Naive thymus-derived CD8-positive, alpha-beta T cell (primary cell): ENCODE results near the gene SKAP1. TPM values are rescaled to one million over a fixed set of nuclear protein-coding genes. Genes with fewer than 3 reads are reported as not detected.
A peak's percentile ranks its signal among the peaks of the same experiment; 100 is the strongest.

Experiments used
- ATAC-seq, 2 donors: fragments of 150-1000 bp; cut with Tn5 transposase in 1 of 2; sonication (Bioruptor Pico), chemical (Tn5 transposase) in 1 of 2; 1 replicate in 1 of 2; 2 replicates in 1 of 2; pipeline ENCODE4 v1.10.0; 2021; ENCODE audit warnings: mild to moderate bottlenecking in 2 of 2, moderate library complexity in 2 of 2
- POLR2A ChIA-PET: fragments of 350-600 bp; sonication (Branson Sonifier 250); formaldehyde crosslinking; loops from one replicate; lab custom pipeline; 2021; ENCODE audit warnings: antibody characterized with exemption; lab: Charles Lee
- DNase-seq, 10 donors: peaks; one replicate each; pipeline versions ENCODE4 v3.0.0 to v3.0.0-alpha.2; 2020 to 2022
- H3K27ac Mint-ChIP-seq, 10 donors: one replicate each; pipeline ENCODE4 v1.8.0; 2020 to 2022; ENCODE audit warnings: mild to moderate bottlenecking in 10 of 10, mixed read lengths in 10 of 10, moderate library complexity in 4 of 10, inconsistent platforms in 1 of 10
- H3K27me3 Mint-ChIP-seq, 5 donors: one replicate each; pipeline ENCODE4 v1.8.0; 2021 to 2022; ENCODE audit warnings: mixed read lengths in 5 of 5
- H3K36me3 Mint-ChIP-seq, 3 donors: one replicate each; pipeline ENCODE4 v1.8.0; 2020 to 2022; ENCODE audit warnings: mixed read lengths in 3 of 3, mild to moderate bottlenecking in 2 of 3, inconsistent platforms in 1 of 3
- H3K4me1 Mint-ChIP-seq, 4 donors: one replicate each; pipeline ENCODE4 v1.8.0; 2021 to 2022; ENCODE audit warnings: mixed read lengths in 4 of 4
- H3K4me3 Mint-ChIP-seq, 10 donors: one replicate each; pipeline ENCODE4 v1.8.0; 2020 to 2022; ENCODE audit warnings: mild to moderate bottlenecking in 10 of 10, mixed read lengths in 10 of 10, moderate library complexity in 6 of 10, inconsistent platforms in 1 of 10
- H3K9me3 Mint-ChIP-seq, 9 donors: one replicate each; pipeline ENCODE4 v1.8.0; 2020 to 2022; ENCODE audit warnings: mixed read lengths in 9 of 9, mild to moderate bottlenecking in 3 of 9, inconsistent platforms in 1 of 9, moderate library complexity in 1 of 9
- polyA plus RNA-seq, 3 donors: library from polyadenylated mRNA; unstranded; fragments of 300-500 nt; fragmentation: Illumina TruSeq; gene quantifications; one replicate each; pipeline ENCODE4 v1.2.3, GENCODE V29; 2021
- total RNA-seq, 8 experiments: library from RNA in 2 of 8; stranded (reverse) in 2 of 8; gene quantifications; one replicate each; pipeline ENCODE4 v1.2.3 and lab custom pipeline; 2021 to 2026

The SKAP1 gene
- total and polyA plus RNA-seq, 5 experiments from 2014 or later: 73.0 to 237 (median 223) TPM

DNA sequence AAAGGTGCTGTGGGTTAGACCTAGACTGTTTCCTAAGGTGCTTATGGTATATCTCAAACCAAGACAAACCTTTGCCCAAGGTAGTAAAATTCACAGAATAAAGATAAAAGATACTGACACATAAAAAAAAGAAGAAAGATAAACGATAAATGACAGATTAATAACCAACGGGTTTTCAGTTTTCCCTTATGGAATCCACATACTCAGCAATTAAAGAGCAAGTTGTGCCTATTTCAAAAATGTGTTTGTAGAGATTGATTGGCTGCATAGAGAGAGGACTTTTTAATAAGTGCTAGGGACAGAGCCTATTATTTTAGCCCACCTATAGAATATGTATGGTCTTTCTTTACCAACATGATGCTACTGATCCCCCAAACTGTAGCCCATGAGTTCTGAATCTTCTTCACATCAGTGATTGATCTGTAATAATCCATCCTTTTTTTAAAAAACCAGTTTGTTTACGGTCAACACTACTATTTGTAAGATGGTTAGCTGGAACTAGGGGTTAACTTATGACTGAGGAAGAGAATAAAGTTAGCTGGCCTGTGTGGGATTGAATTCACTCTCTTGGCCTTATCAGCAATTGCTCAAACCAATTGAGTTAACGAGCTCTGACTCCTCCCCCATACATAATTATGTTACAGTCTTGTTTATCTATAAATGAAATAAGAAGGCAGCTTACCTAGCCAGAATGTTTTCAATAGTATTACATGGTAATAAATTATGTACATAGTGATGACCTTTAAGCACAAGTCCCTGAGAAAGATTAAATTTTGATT is 268.7 kb downstream of the SKAP1 start:
- H3K4me3 Mint-ChIP-seq: no peak overlapping the region
- H3K36me3 Mint-ChIP-seq: peaks cover 0 to 78% (median 9%) of the 10 kb centered on the region in 3 donors
- H3K9me3 Mint-ChIP-seq: no peaks in the 10 kb centered on the region
- H3K27ac Mint-ChIP-seq: no peak overlapping the region
- ATAC-seq (no peak), DNase-seq (no peak)
- peaks cover 0 to 3% (median 1%) of the 10 kb centered on the region in 4 donors for H3K4me1 Mint-ChIP-seq
- H3K27me3 Mint-ChIP-seq: no peaks in the 10 kb centered on the region
- POLR2A ChIA-PET: interaction anchor here (0.6 kb wide), 1 partner anchor 10 kb away, joined by 5 read pairs; no protein-coding TSS in a partner anchor

DNA sequence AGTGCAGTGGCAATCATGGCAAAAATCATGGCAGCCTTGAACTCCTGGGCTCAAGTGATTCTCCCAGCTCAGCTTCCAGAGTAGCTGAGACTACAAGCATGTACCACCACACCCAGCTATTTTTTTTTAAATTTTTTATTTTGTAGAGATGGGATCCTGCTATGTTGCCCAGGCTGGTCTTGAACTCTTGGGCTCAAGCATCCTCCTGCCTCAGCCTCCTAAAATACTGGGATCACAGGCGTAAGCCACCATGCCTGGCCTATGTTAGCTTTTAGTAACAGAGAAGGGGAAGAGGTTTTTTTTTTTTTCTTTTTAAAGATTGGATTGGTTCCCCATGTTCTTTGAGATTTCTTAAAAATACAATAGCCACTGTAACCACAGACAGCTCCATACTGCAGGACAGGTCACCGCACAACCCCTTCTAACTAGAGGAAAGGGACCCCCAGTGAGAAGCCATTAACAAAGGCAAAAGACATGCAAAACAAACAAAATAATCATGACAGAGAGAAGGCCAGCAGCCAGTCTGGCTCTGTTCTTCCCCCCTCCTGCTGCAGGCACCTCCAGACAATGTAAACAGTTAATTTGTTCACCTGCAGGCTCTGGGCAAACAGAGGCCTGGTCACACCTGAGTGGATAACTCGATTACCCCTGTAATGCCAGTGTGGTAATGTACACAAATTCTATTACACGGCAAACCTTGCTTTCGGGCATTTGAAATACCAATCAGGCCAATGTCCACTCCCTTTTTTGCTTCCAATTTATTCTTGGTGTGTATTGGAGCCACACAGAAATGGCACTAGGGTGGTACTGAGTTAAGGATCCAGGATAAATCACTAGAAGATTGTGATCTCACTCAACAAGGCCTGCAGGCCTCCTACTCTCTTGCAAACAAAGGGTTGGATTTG is 269.6 kb downstream of the SKAP1 start:
- Mint-ChIP-seq H3K4me1 (peaks cover 0 to 3% (median 2%) of the 10 kb centered on the region in 4 donors), H3K27me3 (no peaks in the 10 kb centered on the region), H3K27ac (peak overlapping the region in 2 of 10 donors; percentile 31 to 83), H3K36me3 (peaks cover 0 to 81% (median 7%) of the 10 kb centered on the region in 3 donors), H3K9me3 (no peaks in the 10 kb centered on the region), H3K4me3 (no peak overlapping the region)
- no peak for DNase-seq
- no peak for ATAC-seq
- POLR2A ChIA-PET: no interaction called here

DNA sequence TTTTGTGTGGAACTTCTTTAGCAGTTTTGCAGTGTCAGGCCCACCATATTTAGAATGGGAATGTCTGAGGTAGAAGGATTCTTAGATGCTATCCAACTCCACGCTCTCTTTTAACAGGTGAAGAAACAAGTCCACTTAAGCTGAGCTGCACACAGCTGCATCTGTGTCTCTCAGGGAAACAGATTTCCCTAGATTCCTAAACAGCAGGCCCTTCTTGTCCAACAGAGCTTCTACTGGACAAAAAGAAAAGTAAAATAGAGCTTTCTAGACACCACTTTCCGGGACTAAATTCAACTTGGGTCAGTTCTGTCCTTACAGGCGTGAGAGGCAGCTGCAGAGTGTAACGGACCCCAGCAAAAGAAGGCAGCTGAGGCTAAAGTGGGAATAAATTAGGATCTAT is 270.8 kb downstream of the SKAP1 start:
- ATAC-seq (no peak), DNase-seq (no peak)
- Mint-ChIP-seq H3K27ac (peak overlapping the region in 1 of 10 donors; percentile 43), H3K36me3 (peaks cover 0 to 82% (median 10%) of the 10 kb centered on the region in 3 donors), H3K4me1 (peaks cover 0 to 3% (median 1%) of the 10 kb centered on the region in 4 donors), H3K9me3 (no peaks in the 10 kb centered on the region), H3K27me3 (no peaks in the 10 kb centered on the region), H3K4me3 (no peak overlapping the region)
- POLR2A ChIA-PET: interaction anchor here (1.0 to 1.4 kb wide), 2 partner anchors 11 to 449 kb away, joined by 3 to 4 read pairs; no protein-coding TSS in a partner anchor

DNA sequence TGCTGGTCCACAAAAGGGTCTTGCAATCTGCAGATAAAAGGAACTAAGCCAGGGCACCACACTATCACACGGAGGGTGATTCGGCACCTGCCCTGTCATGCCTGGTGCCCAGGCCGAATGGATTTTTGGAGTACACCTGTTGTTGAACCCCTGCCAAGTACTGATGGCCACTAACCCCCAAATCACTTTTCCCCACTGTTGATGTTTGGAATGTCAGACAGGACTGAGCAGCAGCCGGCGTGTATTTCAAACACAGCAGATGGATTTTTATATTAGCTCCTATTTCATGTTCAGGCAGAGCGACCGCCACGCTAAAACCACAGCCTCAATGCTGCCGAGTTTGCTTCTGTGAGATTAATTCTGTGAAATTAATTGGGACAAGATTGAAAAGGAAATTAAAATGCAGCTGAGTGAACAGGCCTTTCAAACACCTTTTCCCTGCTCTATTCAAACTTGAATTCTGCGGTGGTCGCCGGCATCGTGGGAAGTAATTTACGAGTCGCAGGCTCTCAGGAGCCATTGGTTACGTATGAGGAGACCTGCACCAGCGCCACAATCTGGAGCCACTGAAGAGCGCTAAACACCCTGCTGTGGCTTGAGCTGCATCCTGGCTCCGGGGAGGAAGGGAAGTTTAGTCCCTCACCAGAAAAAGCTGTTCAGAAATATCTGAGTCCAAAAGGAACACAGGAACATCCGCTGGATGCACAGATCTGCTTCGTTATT is 274.0 kb downstream of the SKAP1 start:
- H3K4me3 Mint-ChIP-seq: no peak overlapping the region
- peak overlapping the region in 1 of 10 donors; percentile 59 for H3K27ac Mint-ChIP-seq
- peaks cover 0 to 78% (median 13%) of the 10 kb centered on the region in 3 donors for H3K36me3 Mint-ChIP-seq
- ATAC-seq (no peak), DNase-seq (no peak)
- H3K9me3 Mint-ChIP-seq: no peaks in the 10 kb centered on the region
- POLR2A ChIA-PET: no interaction called here
- H3K4me1 Mint-ChIP-seq: peaks cover 0 to 3% (median 1%) of the 10 kb centered on the region in 4 donors
- H3K27me3 Mint-ChIP-seq: no peaks in the 10 kb centered on the region

DNA sequence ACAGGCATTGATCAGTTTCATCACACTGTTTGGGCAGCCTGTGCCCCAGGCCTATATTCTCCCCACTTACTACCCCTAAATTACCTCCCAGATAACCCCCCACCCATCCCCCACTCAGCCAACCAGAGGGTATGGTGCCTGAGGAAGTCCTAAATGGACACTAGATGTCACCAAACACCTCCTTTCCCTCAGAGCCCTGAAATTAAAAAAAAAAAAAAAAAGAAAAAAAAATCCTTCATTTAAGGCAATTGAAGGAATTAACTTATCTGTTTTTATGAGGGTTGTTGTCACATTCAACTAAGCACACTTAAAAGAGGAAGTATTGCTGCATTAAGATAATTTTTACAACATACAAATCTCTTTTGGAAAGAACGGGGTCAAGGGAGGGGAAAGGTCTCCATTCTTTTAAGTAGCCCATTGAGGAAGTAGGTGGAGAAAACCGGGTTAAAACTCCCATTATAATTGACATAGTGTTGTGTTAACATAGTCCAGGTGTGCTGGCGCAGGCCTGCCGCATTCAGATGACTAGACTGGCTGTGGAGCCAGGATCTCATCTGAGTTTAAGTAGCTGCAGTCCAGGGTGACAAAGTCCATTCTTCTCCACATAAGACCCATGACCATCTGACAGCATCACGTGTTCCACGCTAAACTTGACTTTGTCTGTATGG is 276.2 kb downstream of the SKAP1 start:
- Mint-ChIP-seq H3K27ac (peak overlapping the region in 1 of 10 donors; percentile 36), H3K4me1 (peaks cover 0 to 3% (median 1%) of the 10 kb centered on the region in 4 donors), H3K27me3 (no peaks in the 10 kb centered on the region), H3K4me3 (no peak overlapping the region), H3K9me3 (no peaks in the 10 kb centered on the region), H3K36me3 (peaks cover 0 to 73% (median 11%) of the 10 kb centered on the region in 3 donors)
- POLR2A ChIA-PET: interaction anchor here (1.0 kb wide), 1 partner anchor 24 kb away, joined by 4 read pairs; no protein-coding TSS in a partner anchor
- ATAC-seq: no peak
- DNase-seq: no peak

DNA sequence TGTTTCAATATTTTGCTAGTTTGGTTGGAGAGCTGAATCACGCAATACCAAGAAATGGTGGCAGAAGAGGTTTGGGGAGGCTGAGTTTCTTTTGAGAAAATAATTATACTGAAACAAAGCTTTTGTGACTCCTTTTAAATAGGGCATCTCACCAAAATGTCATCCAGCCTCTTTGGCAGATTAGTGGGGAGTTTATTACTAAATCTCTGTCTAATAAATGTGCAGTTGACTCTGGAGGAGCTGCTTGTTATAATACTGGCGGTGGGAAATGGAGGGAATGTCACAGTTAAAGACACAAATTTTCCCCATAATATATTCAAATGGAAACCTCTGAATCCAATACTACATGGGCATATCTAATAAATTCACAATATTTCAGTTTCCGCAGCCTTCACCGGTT is 277.7 kb downstream of the SKAP1 start:
- Mint-ChIP-seq H3K4me3 (no peak overlapping the region), H3K27me3 (no peaks in the 10 kb centered on the region), H3K4me1 (peaks cover 0 to 11% (median 1%) of the 10 kb centered on the region in 4 donors), H3K36me3 (peaks cover 0 to 79% (median 16%) of the 10 kb centered on the region in 3 donors), H3K27ac (no peak overlapping the region), H3K9me3 (no peaks in the 10 kb centered on the region)
- POLR2A ChIA-PET: no interaction called here
- DNase-seq (no peak), ATAC-seq (no peak)

DNA sequence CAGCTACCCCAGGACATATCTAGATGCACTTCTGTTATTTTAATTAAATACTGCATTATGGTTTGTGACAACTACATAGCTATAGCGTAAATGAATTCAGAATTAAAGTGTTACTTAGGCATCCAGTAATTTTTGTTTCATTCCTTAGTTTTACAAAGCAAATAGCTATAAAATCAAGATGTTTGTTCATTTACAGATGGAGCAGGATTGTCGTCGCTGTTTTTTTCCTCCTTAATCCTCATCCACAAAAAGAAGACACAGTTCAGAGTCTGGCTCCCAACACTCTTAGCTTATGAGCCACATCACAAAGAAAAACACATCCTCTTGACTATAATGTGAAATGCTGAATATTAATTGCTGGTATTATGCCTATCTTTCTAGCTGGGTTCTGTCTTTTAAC is 278.8 kb downstream of the SKAP1 start:
- DNase-seq (no peak), ATAC-seq (no peak)
- peak overlapping the region in 1 of 10 donors; percentile 18 for H3K27ac Mint-ChIP-seq
- no peaks in the 10 kb centered on the region for H3K27me3 Mint-ChIP-seq
- H3K4me1 Mint-ChIP-seq: peaks cover 0 to 11% (median 1%) of the 10 kb centered on the region in 4 donors
- no peaks in the 10 kb centered on the region for H3K9me3 Mint-ChIP-seq
- H3K36me3 Mint-ChIP-seq: peaks cover 0 to 81% (median 12%) of the 10 kb centered on the region in 3 donors
- no peak overlapping the region for H3K4me3 Mint-ChIP-seq
- POLR2A ChIA-PET: no interaction called here

DNA sequence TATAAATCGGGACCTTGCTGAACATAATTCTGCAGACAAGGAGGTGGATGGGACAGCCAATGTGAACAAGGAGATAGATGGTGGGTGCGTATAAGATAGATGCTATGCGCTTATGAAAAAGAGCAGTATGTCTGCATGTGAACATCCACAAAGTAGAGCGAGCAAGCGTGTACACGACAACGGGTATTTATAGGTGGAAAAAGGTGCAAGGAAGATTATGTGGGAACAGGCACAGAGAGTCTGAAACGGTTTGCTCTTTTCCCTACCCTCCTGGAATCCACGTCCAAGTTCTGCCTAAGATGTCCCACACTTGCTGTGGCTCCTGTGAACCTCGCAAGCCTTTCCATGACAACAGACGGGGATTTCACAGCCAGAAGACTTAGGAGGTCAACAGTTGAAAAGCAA is 279.4 kb downstream of the SKAP1 start:
- no peaks in the 10 kb centered on the region for H3K27me3 Mint-ChIP-seq
- ATAC-seq (no peak), DNase-seq (no peak)
- H3K36me3 Mint-ChIP-seq: peaks cover 0 to 80% (median 12%) of the 10 kb centered on the region in 3 donors
- no peak overlapping the region for H3K27ac Mint-ChIP-seq
- no peaks in the 10 kb centered on the region for H3K9me3 Mint-ChIP-seq
- H3K4me3 Mint-ChIP-seq: no peak overlapping the region
- POLR2A ChIA-PET: no interaction called here
- peaks cover 0 to 9% (median 3%) of the 10 kb centered on the region in 4 donors for H3K4me1 Mint-ChIP-seq

DNA sequence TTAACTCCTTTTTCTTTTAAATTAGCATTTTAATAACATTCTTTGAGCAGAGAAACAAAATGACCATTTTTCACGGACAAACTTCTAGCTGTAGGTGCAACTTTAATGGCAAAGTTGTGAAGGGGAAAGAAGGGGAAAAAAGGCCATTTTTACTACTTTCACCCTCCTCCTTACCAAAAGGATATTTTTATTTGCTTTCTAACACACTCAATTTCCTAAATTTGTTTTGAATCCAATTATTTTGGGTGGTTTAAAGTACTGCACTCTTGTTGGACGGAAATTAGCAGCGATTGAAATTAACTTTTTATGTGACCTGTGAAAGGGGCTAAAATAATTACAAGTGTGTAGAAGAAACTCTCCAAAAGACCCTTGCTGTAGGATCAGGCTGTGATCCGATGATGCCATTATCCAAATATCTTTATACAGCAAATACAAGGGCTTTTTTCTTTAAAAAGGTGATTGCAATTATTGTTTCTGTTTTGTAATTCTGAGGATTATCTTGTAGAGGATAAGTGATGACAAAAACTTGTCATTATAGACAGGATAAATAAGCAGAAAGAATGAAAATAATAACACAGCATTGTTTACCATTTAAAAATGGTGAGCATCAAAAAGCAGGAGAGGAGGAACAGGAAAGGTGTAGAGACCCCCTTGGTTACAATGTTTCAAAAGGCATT is 280.1 kb downstream of the SKAP1 start:
- Mint-ChIP-seq H3K36me3 (peaks cover 0 to 80% (median 12%) of the 10 kb centered on the region in 3 donors), H3K27ac (peak overlapping the region in 1 of 10 donors; percentile 7), H3K4me3 (no peak overlapping the region), H3K4me1 (peaks cover 0 to 9% (median 3%) of the 10 kb centered on the region in 4 donors), H3K9me3 (no peaks in the 10 kb centered on the region), H3K27me3 (no peaks in the 10 kb centered on the region)
- POLR2A ChIA-PET: no interaction called here
- no peak for ATAC-seq
- DNase-seq: no peak

DNA sequence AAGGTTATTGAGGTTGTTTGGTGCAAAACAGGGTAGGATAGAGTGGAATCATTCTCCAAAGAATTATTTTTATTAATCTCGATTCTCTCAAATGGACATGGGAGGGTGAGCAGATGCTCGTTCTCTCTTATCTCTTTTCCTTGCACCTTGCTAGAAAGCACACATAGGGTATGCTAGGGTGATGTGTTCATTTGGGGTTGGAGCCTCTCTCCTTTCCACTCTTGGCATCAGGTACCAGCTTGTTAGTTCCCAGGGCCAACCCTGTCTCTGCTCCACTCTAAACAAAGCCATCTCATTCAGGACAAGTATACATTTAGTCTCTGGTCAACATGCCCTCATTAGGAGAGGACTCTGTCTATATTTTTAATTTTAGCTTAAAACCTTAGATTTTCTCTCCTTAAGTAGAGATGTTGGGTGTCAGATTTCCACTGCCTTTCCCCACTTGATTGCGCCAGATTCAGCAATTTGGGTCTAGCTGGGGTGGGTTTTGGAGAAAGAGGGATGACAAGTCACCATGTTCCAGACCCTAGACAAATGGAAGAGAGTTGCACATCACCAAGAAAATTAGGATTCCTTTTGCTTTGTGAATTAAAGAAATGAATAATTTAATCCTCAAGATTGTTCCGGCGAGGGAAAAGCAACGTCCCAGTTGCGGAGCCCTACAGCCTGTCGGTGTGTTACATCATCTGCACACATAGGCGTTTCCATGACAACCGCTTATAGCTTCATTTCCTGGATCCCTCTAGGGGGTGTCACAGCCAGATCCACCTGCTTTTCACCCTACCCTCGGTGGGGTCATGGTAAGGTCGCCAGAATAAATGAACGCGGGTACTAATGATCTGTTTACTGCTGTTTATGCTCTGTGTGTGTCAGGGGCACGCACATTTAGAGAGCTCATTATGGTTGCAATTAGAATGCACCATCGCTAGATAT is 280.9 kb downstream of the SKAP1 start:
- H3K36me3 Mint-ChIP-seq: peaks cover 0 to 80% (median 7%) of the 10 kb centered on the region in 3 donors
- H3K9me3 Mint-ChIP-seq: no peaks in the 10 kb centered on the region
- H3K4me1 Mint-ChIP-seq: peaks cover 0 to 9% (median 3%) of the 10 kb centered on the region in 4 donors
- H3K27me3 Mint-ChIP-seq: no peaks in the 10 kb centered on the region
- POLR2A ChIA-PET: interaction anchor here (0.6 to 1.7 kb wide), 2 partner anchors 9 to 10 kb away, joined by 3 to 4 read pairs; no protein-coding TSS in a partner anchor
- no peak overlapping the region for H3K4me3 Mint-ChIP-seq
- DNase-seq (peak in 1 of 10 donors; percentile 16), ATAC-seq (peak in 1 of 2 donors; percentile 49)
- peak overlapping the region in 2 of 10 donors; percentile 7 to 66 for H3K27ac Mint-ChIP-seq
